HG03196 (cell line): Measurements from ENCODE around the gene OR2M3.
"Not testable (repeated sequence)": the region's sequence is repeated elsewhere in the genome, so short reads cannot be mapped to it uniquely, and the experiment has no call there.

Experiments used
- ATAC-seq: cut with Tn5 transposase; IDR thresholded peaks from one replicate; pipeline ENCODE4 v1.9.1; 2021; ENCODE audit not compliant: unreplicated experiment

Gene OR2M3

GRCh38 chr1:248196965-248197364 lies at the start of gene OR2M3:
Gene OR2M3 (plus strand): TSS chr1:248197265. CDS start chr1:248203068, 5,803 bp downstream.
- ATAC-seq, result no peak

GRCh38 chr1:248152056-248152827 lies 44.8 kb upstream of the OR2M3 start:
- ATAC-seq, result no peak

GRCh38 chr1:248155927-248156326 lies 41.1 kb upstream of the OR2M3 start:
- no peak for ATAC-seq

GRCh38 chr1:248158758-248159157 lies 38.3 kb upstream of the OR2M3 start:
- no peak for ATAC-seq

GRCh38 chr1:248164031-248164430 lies 33.0 kb upstream of the OR2M3 start:
- ATAC-seq, result no peak

- no peak for ATAC-seq
These were observed 31.9 kb upstream of the OR2M3 start for GRCh38 chr1:248165186-248165585.

- ATAC-seq, result no peak
These were observed 22.5 kb upstream of the OR2M3 start, which contains the start of gene OR2M2 for GRCh38 chr1:248174521-248174920. Gene OR2M2 (plus strand): TSS chr1:248174821. CDS start chr1:248179986, 5,165 bp downstream.

- ATAC-seq, result no peak
These were observed 13.1 kb upstream of the OR2M3 start for GRCh38 chr1:248183996-248184395.

- no peak for ATAC-seq
These were observed 9.7 kb upstream of the OR2M3 start for GRCh38 chr1:248187363-248187762.

- ATAC-seq, result no peak
These were observed 8.0 kb upstream of the OR2M3 start for GRCh38 chr1:248189026-248189425.

GRCh38 chr1:248194117-248194516 lies 2.9 kb upstream of the OR2M3 start:
- ATAC-seq, result no peak

GRCh38 chr1:248215880-248216279 lies 18.8 kb downstream of the OR2M3 start:
- no peak for ATAC-seq

- no peak for ATAC-seq
These were observed 28.5 kb downstream of the OR2M3 start for GRCh38 chr1:248225537-248225936.

GRCh38 chr1:248229360-248229908 lies 32.4 kb downstream of the OR2M3 start:
- ATAC-seq, result no peak

GRCh38 chr1:248231117-248231516 lies 34.1 kb downstream of the OR2M3 start, which contains the start of gene OR2M4:
Gene OR2M4 (plus strand): TSS chr1:248231417. CDS start chr1:248238929, 7,512 bp downstream.
- ATAC-seq, result no peak

GRCh38 chr1:248239478-248239877 lies 42.4 kb downstream of the OR2M3 start:
- ATAC-seq, result no peak

- peak; percentile 76 for ATAC-seq
These were observed 46.1 kb downstream of the OR2M3 start for GRCh38 chr1:248243204-248243603.

GRCh38 chr1:248259309-248259708 lies 62.2 kb downstream of the OR2M3 start:
- not testable (repeated sequence) for ATAC-seq
